ENCODE results near the gene PRKG1. TPM values are rescaled to one million over a fixed set of nuclear protein-coding genes. Genes with fewer than 3 reads are reported as not detected.

Gene PRKG1
- total and polyA plus RNA-seq, 4 donors: 0.46 to 5.1 (median 1.5) TPM

- WGBS: 86% methylated on average over 1 of the region's 1 CpG
- TF ChIP-seq YY1 (IDR thresholded peaks at IDR 0.05) (no peak), RXRA (IDR thresholded peaks at IDR 0.05) (no peak), ATF3 (IDR thresholded peaks at IDR 0.05) (no peak), HNF4G (IDR thresholded peaks at IDR 0.05) (no peak), RAD21 (IDR thresholded peaks at IDR 0.05) (no peak), HNF4A (conservative IDR thresholded peaks at IDR 0.05) (no peak), GABPA (IDR thresholded peaks at IDR 0.05 in 1 of 2, conservative IDR thresholded peaks at IDR 0.05 in 1 of 2) (no peak), ZBTB33 (IDR thresholded peaks at IDR 0.05) (no peak), FOXA2 (IDR thresholded peaks at IDR 0.05) (no peak), SP1 (IDR thresholded peaks at IDR 0.05) (no peak), MAX (IDR thresholded peaks at IDR 0.05) (no peak), CTCF (IDR thresholded peaks at IDR 0.05; ENCODE audit: low read depth, low read length, missing input control) (no peak), REST (IDR thresholded peaks at IDR 0.05) (no peak), NR2F2 (IDR thresholded peaks at IDR 0.05) (no peak), FOXA1 (IDR thresholded peaks at IDR 0.05) (no peak), TAF1 (conservative IDR thresholded peaks at IDR 0.05) (no peak), EGR1 (IDR thresholded peaks at IDR 0.05; ENCODE audit: low read depth in 2 of 2) (no peak)
- Histone ChIP-seq H3K36me3 (ENCODE audit: control insufficient read depth in 4 of 4, insufficient read depth in 3 of 4, low read depth in 1 of 4, low read length in 3 of 4) (no peaks in the 10 kb centered on the region), H3K9ac (ENCODE audit: low read depth in 1 of 2, low read length in 2 of 2) (no peak overlapping the region), H3K27ac (ENCODE audit: low read depth in 1 of 2, low read length in 2 of 2) (no peak overlapping the region), H3K4me3 (ENCODE audit: low read depth in 1 of 3, low read length in 3 of 3) (no peak overlapping the region), H3K9me3 (ENCODE audit: control insufficient read depth in 4 of 4, low read length in 3 of 4) (no peaks in the 10 kb centered on the region), H3K27me3 (ENCODE audit: control insufficient read depth in 4 of 4, insufficient read depth in 4 of 4, low read length in 3 of 4) (no peaks in the 10 kb centered on the region), H3K4me1 (ENCODE audit: control insufficient read depth in 4 of 4, insufficient read depth in 4 of 4, low read length in 3 of 4) (no peaks in the 10 kb centered on the region)
- DNase-seq (ENCODE audit: low spot score): no peak
Observed at GRCh38 chr10:51113007-51113406, 38.7 kb downstream of the PRKG1 start.
